Activated T-helper 1 cell treated with anti-CD3 and anti-CD28 coated beads, Interleukin-12 subunit alpha, Interleukin-12 subunit beta, Interleukin-2, Interleukin-4 antibody, amounts not matched to agents 30 ng/mL and 10 ng/mL and 1 ng/mL, durations not matched to agents 14 hours and 24 hours and 36 hours (primary cell): ENCODE data around the gene FAM234A. TPM values are rescaled to one million over a fixed set of nuclear protein-coding genes. Genes with fewer than 3 reads are reported as not detected.

Experiments
- DNase-seq: peaks from one replicate; pipeline ENCODE4 v3.0.0; 2021; ENCODE audit warnings: low spot score
- H3K27ac Mint-ChIP-seq: one replicate; pipeline ENCODE4 v1.8.0; 2021; ENCODE audit warnings: mild to moderate bottlenecking, mixed read lengths
- H3K27me3 Mint-ChIP-seq: one replicate; pipeline ENCODE4 v1.8.0; 2022; ENCODE audit warnings: mild to moderate bottlenecking, moderate library complexity, mixed read lengths; ENCODE audit not compliant: insufficient read depth
- H3K36me3 Mint-ChIP-seq: one replicate; pipeline ENCODE4 v1.8.0; 2021; ENCODE audit warnings: low read depth, mixed read lengths
- H3K4me1 Mint-ChIP-seq: one replicate; pipeline ENCODE4 v1.8.0; 2021; ENCODE audit warnings: low read depth, mixed read lengths
- H3K4me3 Mint-ChIP-seq: one replicate; pipeline ENCODE4 v1.8.0; 2021; ENCODE audit warnings: mild to moderate bottlenecking, moderate library complexity, mixed read lengths
- H3K9me3 Mint-ChIP-seq: one replicate; pipeline ENCODE4 v1.8.0; 2021; ENCODE audit warnings: mixed read lengths
- intact Hi-C: fragments of 100-400 bp; cut with micrococcal nuclease; formaldehyde crosslinking; loops from one replicate; pipeline ENCODE4 v1.15.1; 2024
- total RNA-seq: library from RNA; stranded (reverse); gene quantifications from 2 replicates; pipeline ENCODE4 v1.2.3, GENCODE V29; 2022

FAM234A gene
- total RNA-seq, 1 donor from 2014 or later, result 18.0 TPM

DNA sequence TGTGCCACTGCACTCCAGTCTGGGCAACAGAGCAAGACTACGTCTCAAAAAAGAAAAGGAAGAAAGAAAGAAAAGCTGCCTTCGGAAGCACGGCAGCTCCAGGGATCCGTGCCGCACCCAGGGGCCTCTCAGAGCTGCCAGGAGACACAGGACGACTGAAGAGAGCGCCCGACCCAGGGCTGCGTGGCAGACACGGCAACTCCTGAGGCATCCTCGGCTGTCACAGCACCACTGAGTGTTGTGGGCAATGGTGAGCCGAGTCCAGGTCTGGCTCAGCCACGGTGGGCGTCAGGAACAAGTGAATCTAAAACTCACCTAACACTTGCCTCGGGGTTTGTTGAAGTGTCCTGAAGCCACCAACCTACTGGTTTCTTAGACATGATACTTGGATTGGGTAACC, 77.1 kb downstream of the FAM234A start:
- DNase-seq, result no peak
- Mint-ChIP-seq H3K4me1 (peaks cover 6% of the 10 kb centered on the region), H3K27me3 (no peaks in the 10 kb centered on the region), H3K27ac (no peak overlapping the region), H3K36me3 (peaks cover 6% of the 10 kb centered on the region), H3K9me3 (no peaks in the 10 kb centered on the region), H3K4me3 (no peak overlapping the region)
- intact Hi-C loops, result no loop called here

DNA sequence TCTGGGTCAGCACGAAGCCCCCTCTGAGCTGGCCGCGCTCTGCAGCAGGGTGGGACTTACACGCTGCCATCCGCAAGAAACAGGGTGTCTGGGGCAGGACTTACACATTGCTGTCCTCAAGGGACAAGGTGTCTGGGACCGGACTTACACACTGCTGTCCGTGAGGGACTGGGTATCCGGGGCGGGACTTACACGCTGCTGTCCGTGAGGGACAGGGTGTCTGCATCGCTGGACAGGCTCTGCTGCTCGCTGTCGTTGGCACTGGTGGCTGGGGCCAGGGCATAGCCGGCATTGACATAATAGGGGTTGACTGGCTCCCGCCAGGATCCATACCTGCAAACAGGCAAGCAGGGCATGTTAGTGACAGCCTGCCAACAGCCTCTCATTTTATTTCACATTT, 79.7 kb downstream of the FAM234A start:
- no peak overlapping the region for H3K4me3 Mint-ChIP-seq
- no peaks in the 10 kb centered on the region for H3K9me3 Mint-ChIP-seq
- H3K27me3 Mint-ChIP-seq, result peaks cover 2% of the 10 kb centered on the region
- H3K4me1 Mint-ChIP-seq, result peaks cover 8% of the 10 kb centered on the region
- H3K27ac Mint-ChIP-seq, result no peak overlapping the region
- intact Hi-C loops, result no loop called here
- peaks cover 10% of the 10 kb centered on the region for H3K36me3 Mint-ChIP-seq
- DNase-seq, result no peak

DNA sequence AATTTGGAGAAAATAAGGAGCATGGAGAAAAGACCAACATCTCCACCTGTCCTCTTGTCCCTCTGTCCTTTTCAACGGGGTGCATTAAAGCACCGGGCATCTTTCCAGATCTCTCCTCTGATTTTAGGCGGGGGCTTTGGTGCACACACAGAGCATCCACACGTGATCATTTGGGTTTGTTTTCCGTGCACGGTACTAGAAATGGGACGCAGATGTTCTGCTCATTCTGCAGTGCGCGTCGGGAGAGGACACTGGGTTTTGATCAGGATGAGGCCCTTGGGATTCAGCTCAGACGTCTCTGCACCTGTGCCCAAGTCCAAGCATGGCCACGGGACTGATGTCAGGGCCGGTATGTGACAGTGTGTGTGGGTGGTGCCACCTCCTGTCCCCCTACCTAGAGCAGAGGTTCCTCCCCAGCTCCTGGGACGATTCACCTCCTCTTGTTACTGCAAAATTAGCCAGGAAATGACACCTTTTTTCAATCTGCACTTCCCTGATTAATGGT, 80.2 kb downstream of the FAM234A start:
- no peak for DNase-seq
- Mint-ChIP-seq H3K27ac (no peak overlapping the region), H3K4me3 (no peak overlapping the region), H3K9me3 (no peaks in the 10 kb centered on the region), H3K36me3 (peaks cover 12% of the 10 kb centered on the region), H3K4me1 (peaks cover 9% of the 10 kb centered on the region), H3K27me3 (peaks cover 2% of the 10 kb centered on the region)
- intact Hi-C loops, result no loop called here

Other genes starting within 250 kb of the FAM234A start
- gene POLR3K, start 181.2 kb upstream of the FAM234A start, total RNA-seq, result 90.6 and 91.3 TPM in 2 replicates
- gene SNRNP25, start 181.0 kb upstream of the FAM234A start, total RNA-seq, result 98.9 and 101 TPM in 2 replicates
- 0.52 and 0.96 TPM in 2 replicates for gene RHBDF1, start 162.2 kb upstream of the FAM234A start, total RNA-seq
- gene MPG, start 156.6 kb upstream of the FAM234A start, total RNA-seq, result 73.9 and 77.5 TPM in 2 replicates
- gene NPRL3, start 96.1 kb upstream of the FAM234A start, total RNA-seq, result 51.5 and 51.8 TPM in 2 replicates
- gene HBZ, start 82.2 kb upstream of the FAM234A start, total RNA-seq, result not detected in 2 replicates
- not detected in 2 replicates for gene HBM, start 68.8 kb upstream of the FAM234A start, total RNA-seq
- gene HBA2, start 61.9 kb upstream of the FAM234A start, total RNA-seq, result 0.57 and 0.59 TPM in 2 replicates
- gene HBA1, start 58.1 kb upstream of the FAM234A start, total RNA-seq, result not detected in 2 replicates
- gene HBQ1, start 54.4 kb upstream of the FAM234A start, total RNA-seq, result 0.54 and 0.88 TPM in 2 replicates
- gene LUC7L, start 5.4 kb upstream of the FAM234A start, total RNA-seq, result 77.7 and 83.0 TPM in 2 replicates
- 0.18 and 0.29 TPM in 2 replicates for gene RGS11, start 41.1 kb downstream of the FAM234A start, total RNA-seq
- not detected in 2 replicates for gene ARHGDIG, start 45.8 kb downstream of the FAM234A start, total RNA-seq
- gene PDIA2, start 48.3 kb downstream of the FAM234A start, total RNA-seq, result not detected in 2 replicates
- 28.1 and 30.3 TPM in 2 replicates for gene AXIN1, start 117.9 kb downstream of the FAM234A start, total RNA-seq
- 110 and 115 TPM in 2 replicates for gene MRPL28, start 135.7 kb downstream of the FAM234A start, total RNA-seq
- 35.7 and 36.3 TPM in 2 replicates for gene PGAP6, start 147.2 kb downstream of the FAM234A start, total RNA-seq
- gene NME4, start 162.4 kb downstream of the FAM234A start, total RNA-seq, result 57.2 and 58.7 TPM in 2 replicates
- 18.0 and 20.1 TPM in 2 replicates for gene DECR2, start 167.1 kb downstream of the FAM234A start, total RNA-seq
- gene RAB11FIP3, start 190.8 kb downstream of the FAM234A start, total RNA-seq, result 41.4 and 47.5 TPM in 2 replicates